Caco-2 (cell line): ENCODE data around the gene GALK1. TPM values are rescaled to one million over a fixed set of nuclear protein-coding genes. Genes with fewer than 3 reads are reported as not detected.
A peak's percentile ranks its signal among the peaks of the same experiment; 100 is the strongest.

Source experiments
- BruUV-seq: library from RNA; stranded (reverse); fragments of 400-500 nt; replicated peaks from 2 replicates; lab custom pipeline; 2021; lab: Mats Ljungman, UMichigan
- CTCF ChIA-PET: fragments of 300-600 bp; sonication (Branson Sonifier 250); formaldehyde crosslinking; loops from one replicate; lab custom pipeline; 2022; ENCODE audit warnings: antibody characterized with exemption; lab: Charles Lee
- POLR2A ChIA-PET: fragments of 300-600 bp; sonication (Branson Sonifier 250); formaldehyde crosslinking; loops from one replicate; lab custom pipeline; 2022; ENCODE audit warnings: antibody characterized with exemption; lab: Charles Lee
- DNase-seq, 2 experiments: peaks; one replicate each; pipeline versions ENCODE4 v3.0.0 to v3.0.0-alpha.2; 2020 to 2022
- H3K27me3 ChIP-seq: replicated peaks from 2 replicates; pipeline ENCODE4 v1.6.0; 2011; ENCODE audit warnings: low read length; ENCODE audit not compliant: control insufficient read depth, insufficient read depth
- H3K36me3 ChIP-seq: 2 replicates; pipeline ENCODE4 v1.5.1; 2011; ENCODE audit warnings: low read length; ENCODE audit not compliant: control insufficient read depth, insufficient read depth
- H3K4me1 ChIP-seq: fragments of 250-450 bp; sonication (Bioruptor Pico); 2 replicates; pipeline ENCODE4 v1.5.1; 2020; ENCODE audit warnings: mild to moderate bottlenecking
- H3K4me3 ChIP-seq: 2 replicates; pipeline ENCODE4 v1.5.1; 2011; ENCODE audit warnings: low read depth, mild to moderate bottlenecking, control low read depth, low read length
- H3K9me3 ChIP-seq: fragments of 250-450 bp; sonication (Bioruptor Pico); 2 replicates; pipeline ENCODE4 v1.5.1; 2020; ENCODE audit warnings: mild to moderate bottlenecking, moderate library complexity
- H3K27ac Mint-ChIP-seq: one replicate; pipeline ENCODE4 v1.8.0; 2022; ENCODE audit warnings: mixed read lengths; ENCODE audit not compliant: unreplicated experiment
- H3K27me3 Mint-ChIP-seq: one replicate; pipeline ENCODE4 v1.8.0; 2022; ENCODE audit warnings: mixed read lengths; ENCODE audit not compliant: insufficient read depth, unreplicated experiment
- H3K36me3 Mint-ChIP-seq: one replicate; pipeline ENCODE4 v1.8.0; 2022; ENCODE audit warnings: mild to moderate bottlenecking, mixed read lengths; ENCODE audit not compliant: insufficient read depth, unreplicated experiment
- H3K4me1 Mint-ChIP-seq: one replicate; pipeline ENCODE4 v1.8.0; 2022; ENCODE audit warnings: low read depth, mixed read lengths; ENCODE audit not compliant: unreplicated experiment
- H3K4me3 Mint-ChIP-seq: one replicate; pipeline ENCODE4 v1.8.0; 2022; ENCODE audit warnings: mild to moderate bottlenecking, moderate library complexity, mixed read lengths; ENCODE audit not compliant: unreplicated experiment
- H3K9me3 Mint-ChIP-seq: one replicate; pipeline ENCODE4 v1.8.0; 2022; ENCODE audit warnings: mixed read lengths; ENCODE audit not compliant: unreplicated experiment
- CTCF ChIP-seq, 2 experiments: fragments of 200-600 bp in 1 of 2; IDR thresholded peaks; 1 replicate in 1 of 2; 2 replicates in 1 of 2; pipeline versions ENCODE4 v1.5.1 to v1.8.0; 2011 to 2022; ENCODE audit warnings: antibody characterized with exemption in 1 of 2, control low read depth in 1 of 2, inconsistent platforms in 1 of 2, low read depth in 1 of 2, low read length in 1 of 2, mild to moderate bottlenecking in 1 of 2, moderate library complexity in 1 of 2; ENCODE audit not compliant: insufficient read depth in 1 of 2, severe bottlenecking in 1 of 2, unreplicated experiment in 1 of 2
- intact Hi-C: fragments of 100-400 bp; cut with micrococcal nuclease; formaldehyde crosslinking; loops from one replicate; pipeline ENCODE4 v1.10.0; 2022; ENCODE audit not compliant: unreplicated experiment
- total RNA-seq: library from RNA; stranded (reverse); gene quantifications from 2 replicates; pipeline ENCODE4 v1.2.3, GENCODE V29; 2022

Gene GALK1
- total RNA-seq, 1 experiment from 2014 or later: 41.1 TPM

- TF ChIP-seq CTCF (IDR thresholded peaks at IDR 0.05; ENCODE audit: insufficient read depth in 1 of 2, low read depth in 1 of 2, low read length in 1 of 2, severe bottlenecking in 1 of 2, unreplicated experiment in 1 of 2): peak; percentile 73 to 78
- POLR2A ChIA-PET: interaction anchor here (0.8 to 2.2 kb wide), 4 partner anchors 18 to 138 kb away, joined by 7 to 9 read pairs (median 8); partner anchors contain the start of genes GALK1 and WBP2
- DNase-seq: peak in 1 of 2 experiments; percentile 58
- Mint-ChIP-seq H3K27me3 (peaks cover 4% of the 10 kb centered on the region), H3K4me3 (peak overlapping the region; percentile 84), H3K36me3 (peaks cover 34% of the 10 kb centered on the region), H3K4me1 (peaks cover 26% of the 10 kb centered on the region), H3K9me3 (no peaks in the 10 kb centered on the region), H3K27ac (peak overlapping the region; percentile 97)
- H3K27me3 ChIP-seq: no peaks in the 10 kb centered on the region
- H3K4me1 ChIP-seq: peaks cover 37% of the 10 kb centered on the region
- H3K4me3 ChIP-seq: no peak overlapping the region
- no peaks in the 10 kb centered on the region for H3K9me3 ChIP-seq
- intact Hi-C loops: loop anchor here (5.0 to 10.0 kb wide), 2 partner anchors 114 to 192 kb away; partner anchors contain the start of genes ACOX1, TEN1 and TRIM65
- CTCF ChIA-PET: interaction anchor here (0.6 to 3.6 kb wide), 11 partner anchors 10 to 580 kb away, joined by 3 to 27 read pairs (median 4); partner anchors contain the start of genes GALK1, LLGL2, TRIM65 and WBP2
- H3K36me3 ChIP-seq: peaks cover 2% of the 10 kb centered on the region; the same call in 1 of the 2 replicates
- no TSS peak for BruUV-seq
Measured at GRCh38 chr17:75783069-75783783, 18.2 kb upstream of the GALK1 start.

- peaks cover 59% of the 10 kb centered on the region for H3K36me3 Mint-ChIP-seq
- peak overlapping the region; percentile 100 for H3K27ac Mint-ChIP-seq
- BruUV-seq: TSS peak; percentile 11
- H3K36me3 ChIP-seq: peaks cover 2% of the 10 kb centered on the region; the same call in 1 of the 2 replicates
- CTCF ChIA-PET: interaction anchor here (0.5 to 2.7 kb wide), 15 partner anchors 16 to 574 kb away, joined by 3 to 23 read pairs (median 4); partner anchors contain the start of genes GALK1, ITGB4, MIF4GD and PRPSAP1
- H3K27me3 Mint-ChIP-seq: peaks cover 4% of the 10 kb centered on the region
- peaks cover 23% of the 10 kb centered on the region for H3K4me1 ChIP-seq
- DNase-seq: no peak
- peaks cover 28% of the 10 kb centered on the region for H3K4me1 Mint-ChIP-seq
- H3K4me3 ChIP-seq: no peak overlapping the region
- no peaks in the 10 kb centered on the region for H3K27me3 ChIP-seq
- H3K4me3 Mint-ChIP-seq: peak overlapping the region; percentile 100
- H3K9me3 Mint-ChIP-seq: no peaks in the 10 kb centered on the region
- intact Hi-C loops: loop anchor here (1.0 to 10.0 kb wide), 3 partner anchors 75 to 195 kb away; partner anchors contain the start of genes ACOX1, TEN1, TRIM65 and WBP2
- POLR2A ChIA-PET: interaction anchor here (0.5 to 1.0 kb wide), 53 partner anchors 9 to 600 kb away, joined by 3 to 49 read pairs (median 4); partner anchors contain the start of genes FBF1, GALK1, ITGB4 and MIF4GD
- no peak for TF ChIP-seq CTCF (IDR thresholded peaks at IDR 0.05; ENCODE audit: insufficient read depth in 1 of 2, low read depth in 1 of 2, low read length in 1 of 2, severe bottlenecking in 1 of 2, unreplicated experiment in 1 of 2)
- H3K9me3 ChIP-seq: no peaks in the 10 kb centered on the region
Measured at GRCh38 chr17:75779987-75780889, 15.2 kb upstream of the GALK1 start.
